ENCODE results near the gene BORCS6.
"Not testable (repeated sequence)": the region's sequence is repeated elsewhere in the genome, so short reads cannot be mapped to it uniquely, and the experiment has no call there.

Gene BORCS6

GRCh38 chr17:8189711-8190477, at the start of gene BORCS6:
Gene BORCS6, minus strand, starts transcription at chr17:8190180. Its CDS starts 40 bp downstream, at chr17:8190140.
- DNase-seq (ENCODE audit: low spot score): peak; percentile 98

DNA sequence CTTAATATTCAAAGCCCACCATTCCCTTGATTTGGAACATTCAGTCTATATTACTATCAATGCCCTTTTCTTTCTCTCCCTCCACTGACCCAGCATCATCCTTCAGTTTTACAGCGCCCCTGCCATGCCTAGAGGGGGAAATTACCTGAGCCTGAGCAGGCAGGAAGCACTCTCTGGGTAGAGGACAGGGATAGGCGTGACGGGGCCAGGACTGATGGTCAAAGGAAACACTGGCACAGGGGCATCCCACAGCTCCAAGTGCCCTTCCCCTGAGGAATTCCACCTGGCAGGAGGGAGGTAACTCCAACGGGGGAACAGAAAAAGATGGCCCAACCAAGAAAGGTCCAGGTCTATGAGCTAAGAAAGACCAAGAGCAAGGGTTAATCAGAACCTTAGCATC, 47.9 kb upstream of the BORCS6 start:
- DNase-seq (ENCODE audit: low spot score): no peak

- DNase-seq (ENCODE audit: low spot score): no peak
Observed at GRCh38 chr17:8237175-8237574, 47.2 kb upstream of the BORCS6 start.

- no peak for DNase-seq (ENCODE audit: low spot score)
Observed at GRCh38 chr17:8235676-8236075, 45.7 kb upstream of the BORCS6 start.

DNA sequence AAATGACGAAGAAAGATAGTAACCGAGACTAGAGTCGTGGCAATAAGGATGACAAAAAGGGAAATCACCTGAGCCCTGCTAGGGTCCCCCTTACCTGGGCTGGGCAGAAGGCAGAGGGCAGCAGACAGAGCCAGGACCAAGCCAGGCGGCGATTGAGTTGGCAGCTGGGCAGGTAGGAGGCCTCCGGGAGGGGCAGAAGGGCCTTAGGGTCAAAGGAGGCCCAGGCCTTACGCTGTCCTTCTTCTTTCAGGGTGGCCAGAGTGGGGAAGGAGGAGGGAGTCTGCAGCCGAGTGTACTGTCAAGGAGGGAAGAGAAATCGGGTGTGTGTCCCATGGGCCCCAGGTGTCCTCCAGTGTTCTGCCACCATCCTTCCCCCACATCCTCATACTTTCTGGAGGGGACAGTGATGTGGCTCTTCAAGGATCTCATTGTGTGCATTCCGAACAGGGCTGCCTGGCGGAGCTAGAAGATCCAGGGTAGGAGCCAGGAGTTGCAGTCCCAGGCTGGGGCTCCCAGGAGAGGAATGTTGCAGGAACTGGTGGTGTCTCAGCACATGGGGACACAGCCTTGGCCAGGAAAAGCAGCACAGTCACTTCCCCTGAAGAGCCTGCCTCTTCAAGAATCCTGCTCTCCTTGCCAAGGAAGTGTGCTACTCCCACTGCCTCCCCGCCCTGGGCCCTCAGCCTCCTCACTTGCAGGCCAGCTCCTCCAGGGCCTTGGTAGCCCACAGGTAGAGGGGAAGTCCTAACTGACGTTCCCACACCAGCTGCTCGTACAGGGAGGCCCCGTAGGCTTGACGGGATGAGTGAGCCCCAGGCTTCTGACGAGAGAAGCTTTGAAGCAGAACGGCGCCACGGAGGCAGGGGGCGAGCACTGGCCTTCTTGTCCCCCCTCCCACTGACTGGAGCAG, 44.6 kb upstream of the BORCS6 start:
- no peak for DNase-seq (ENCODE audit: low spot score)

GRCh38 chr17:8231701-8232100, 41.7 kb upstream of the BORCS6 start:
- no peak for DNase-seq (ENCODE audit: low spot score)

- no peak for DNase-seq (ENCODE audit: low spot score)
Observed at GRCh38 chr17:8227238-8227581, 37.2 kb upstream of the BORCS6 start.

DNA sequence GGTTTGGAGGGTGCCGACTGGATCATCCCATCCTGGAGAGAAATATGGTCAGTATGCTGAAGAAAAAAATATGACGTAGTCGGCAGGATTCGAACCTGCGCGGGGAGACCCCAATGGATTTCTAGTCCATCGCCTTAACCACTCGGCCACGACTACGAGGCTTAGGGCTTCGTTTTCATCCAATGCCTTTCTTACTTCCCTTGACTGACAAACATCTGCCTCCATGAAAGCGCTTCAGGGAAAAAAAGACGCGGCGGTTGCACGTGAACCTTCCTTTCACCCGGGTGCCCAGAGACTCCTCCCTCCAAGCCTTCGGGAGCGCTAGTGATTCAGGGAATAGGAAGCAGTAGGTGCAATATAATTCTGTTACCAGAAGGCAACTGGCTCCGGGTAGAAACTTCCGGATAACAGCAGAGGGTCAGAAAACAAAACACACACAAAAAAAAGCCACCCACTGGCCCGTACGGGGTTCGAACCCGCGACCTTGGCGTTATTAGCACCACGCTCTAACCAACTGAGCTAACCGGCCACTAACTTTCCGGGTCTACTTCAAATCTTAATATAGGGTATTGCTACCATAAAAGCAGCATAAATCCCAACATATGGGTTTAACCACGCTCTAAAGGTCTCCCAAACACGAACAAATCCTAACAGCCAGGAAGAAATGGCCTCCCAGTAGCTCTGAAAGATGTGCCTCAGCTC, 36.7 kb upstream of the BORCS6 start:
- peak; percentile 76 for DNase-seq (ENCODE audit: low spot score)

GRCh38 chr17:8225813-8226535, 36.0 kb upstream of the BORCS6 start:
- DNase-seq (ENCODE audit: low spot score): peak; percentile 42

GRCh38 chr17:8224891-8225812, 35.2 kb upstream of the BORCS6 start:
- no peak for DNase-seq (ENCODE audit: low spot score)

DNA sequence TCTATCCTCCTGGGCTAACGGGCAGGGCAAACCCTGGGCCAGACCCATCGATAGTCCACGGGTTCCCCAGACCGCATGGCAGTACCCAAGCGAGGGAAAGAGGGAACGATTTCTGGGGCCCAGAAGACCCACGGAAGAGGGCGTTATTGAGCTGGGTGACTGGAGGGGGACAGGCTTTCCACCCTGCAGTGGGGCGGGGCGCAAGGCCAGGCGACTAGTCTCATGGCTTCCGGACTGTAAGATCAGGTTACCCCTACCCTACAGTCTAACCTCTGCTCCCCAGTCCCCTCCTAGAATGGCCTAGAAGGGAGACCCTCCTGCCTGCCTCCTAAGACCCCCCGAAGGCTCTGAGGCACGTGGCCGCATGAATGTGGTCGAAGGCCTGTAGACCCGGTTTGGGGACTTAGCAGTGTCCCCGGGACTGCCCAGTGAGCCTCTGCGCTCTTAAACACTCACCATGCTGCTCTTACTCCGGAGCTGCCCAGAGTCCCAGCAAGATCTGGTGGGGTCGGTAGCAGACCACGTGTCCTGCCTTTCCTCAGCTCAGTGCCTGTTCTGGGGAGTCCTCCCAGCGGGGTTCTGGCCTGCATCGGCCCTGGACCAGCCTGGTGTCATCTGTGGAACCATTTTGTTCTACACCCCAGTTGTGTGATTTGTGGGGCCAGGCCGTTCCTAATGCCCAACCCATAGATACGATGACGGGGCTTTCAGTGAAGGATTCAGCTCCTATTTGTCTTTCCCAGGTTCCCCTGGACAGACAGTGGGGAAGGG, 33.6 kb upstream of the BORCS6 start:
- DNase-seq (ENCODE audit: low spot score): peak; percentile 32

GRCh38 chr17:8222630-8223355, 32.8 kb upstream of the BORCS6 start:
- peak; percentile 80 for DNase-seq (ENCODE audit: low spot score)

- DNase-seq (ENCODE audit: low spot score): no peak
Observed at GRCh38 chr17:8222380-8222629, 32.3 kb upstream of the BORCS6 start.

GRCh38 chr17:8221663-8222379, 31.8 kb upstream of the BORCS6 start:
- DNase-seq (ENCODE audit: low spot score): peak; percentile 72

DNA sequence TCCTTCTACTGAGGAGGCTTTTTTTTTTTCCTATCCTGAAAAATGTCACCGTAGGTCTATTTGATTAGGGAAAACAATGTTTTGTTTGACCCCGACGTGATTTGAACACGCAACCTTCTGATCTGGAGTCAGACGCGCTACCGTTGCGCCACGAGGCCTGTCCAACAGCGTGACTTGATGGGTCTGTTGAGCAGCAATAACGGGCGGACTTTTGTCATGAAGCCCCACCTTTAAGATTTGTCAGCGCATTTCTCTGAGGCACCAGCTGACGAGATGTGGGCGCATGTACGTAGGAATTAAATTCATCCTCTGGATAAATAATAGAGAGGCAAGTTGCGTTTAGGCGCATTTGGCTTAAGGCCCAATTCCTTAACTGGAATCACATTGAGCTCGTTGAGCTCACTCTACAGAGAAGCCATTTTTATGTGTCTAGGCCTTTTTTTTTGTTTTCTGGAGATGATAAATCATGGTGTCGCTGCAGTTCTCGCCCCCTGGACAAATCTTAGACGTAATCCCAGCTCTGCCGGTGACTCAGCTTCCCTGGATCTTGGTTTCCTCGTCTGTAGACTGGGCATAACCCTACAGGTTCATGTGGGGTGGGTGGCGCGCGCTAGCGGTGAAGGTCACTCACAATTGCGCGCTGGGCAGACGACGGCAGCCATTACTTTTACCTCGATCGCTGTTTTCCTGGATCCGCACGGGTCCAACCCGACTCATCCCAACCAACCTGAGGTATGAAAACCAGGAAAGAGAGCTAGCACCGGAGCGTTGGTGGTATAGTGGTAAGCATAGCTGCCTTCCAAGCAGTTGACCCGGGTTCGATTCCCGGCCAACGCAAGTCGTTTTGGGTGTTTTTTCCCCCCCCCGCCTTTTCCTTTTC, 31.0 kb upstream of the BORCS6 start:
- DNase-seq (ENCODE audit: low spot score): peak; percentile 78

DNA sequence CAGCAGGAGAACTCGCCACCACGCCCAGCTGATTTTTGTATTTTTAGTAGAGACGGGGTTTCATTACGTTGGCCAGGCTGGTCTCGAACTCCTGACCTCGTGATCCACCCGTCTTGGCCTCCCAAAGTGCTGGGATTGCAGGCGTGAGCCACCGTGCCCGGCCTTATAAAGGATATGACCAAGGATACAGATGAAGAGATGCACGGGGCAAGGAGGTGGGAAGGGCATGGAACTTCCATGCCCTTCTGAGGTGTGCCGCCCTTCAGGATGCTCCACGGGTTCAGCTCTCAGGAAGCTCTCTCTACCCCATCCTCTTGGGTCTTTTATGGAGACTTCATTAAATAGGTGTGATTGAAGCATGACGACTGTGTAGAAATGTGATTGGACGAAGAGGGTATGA, 24.0 kb upstream of the BORCS6 start:
- DNase-seq (ENCODE audit: low spot score): not testable (repeated sequence)

DNA sequence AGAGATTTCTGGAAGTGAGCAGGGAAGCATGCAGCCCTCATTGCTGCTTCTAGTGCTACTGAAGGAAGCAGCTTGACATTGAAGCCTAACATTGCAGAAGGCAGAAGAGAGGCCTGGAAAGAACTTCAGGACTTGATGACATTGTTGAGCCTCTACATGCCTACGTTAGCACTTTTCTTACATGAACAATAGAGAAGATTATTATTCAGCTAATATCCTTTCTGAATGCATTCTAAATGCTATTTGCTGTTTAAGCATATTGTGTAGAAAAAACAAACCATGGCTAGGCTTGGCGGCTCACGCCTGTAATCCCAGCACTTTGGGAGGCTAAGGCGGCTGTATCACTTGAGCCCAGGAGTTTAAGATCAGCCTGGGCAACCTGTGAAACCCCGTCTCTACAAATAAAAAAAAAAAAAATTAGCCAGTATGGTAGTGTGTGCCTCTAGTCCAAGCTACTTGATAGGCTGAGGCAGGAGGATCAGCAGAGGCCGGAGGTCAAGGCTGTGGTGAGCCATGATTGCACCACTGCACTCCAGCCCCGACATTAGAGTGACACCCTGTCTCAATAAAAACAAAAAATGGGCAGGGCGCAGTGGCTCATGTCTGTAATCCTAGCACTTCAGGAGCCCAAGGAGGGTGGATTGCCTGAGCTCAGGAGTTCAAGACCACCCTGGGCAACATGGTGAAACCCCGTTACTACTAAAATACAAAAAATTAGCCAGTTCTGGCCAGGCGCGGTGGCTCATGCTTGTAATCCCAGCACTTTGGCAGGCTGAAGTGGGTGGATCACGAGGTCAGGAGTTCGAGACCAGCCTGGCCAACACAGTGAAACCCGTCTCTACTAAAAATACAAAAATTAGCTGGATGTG, 22.6 kb upstream of the BORCS6 start:
- DNase-seq (ENCODE audit: low spot score): no peak

Data from hepatic stellate cell (primary cell).